NCI-H187 (cell line): ENCODE results near the gene GMPR2.

Experiments
- DNase-seq, 2 experiments: peaks; one replicate each; lab custom pipeline; 2025; lab: John Stamatoyannopoulos, UW

Gene GMPR2

DNA sequence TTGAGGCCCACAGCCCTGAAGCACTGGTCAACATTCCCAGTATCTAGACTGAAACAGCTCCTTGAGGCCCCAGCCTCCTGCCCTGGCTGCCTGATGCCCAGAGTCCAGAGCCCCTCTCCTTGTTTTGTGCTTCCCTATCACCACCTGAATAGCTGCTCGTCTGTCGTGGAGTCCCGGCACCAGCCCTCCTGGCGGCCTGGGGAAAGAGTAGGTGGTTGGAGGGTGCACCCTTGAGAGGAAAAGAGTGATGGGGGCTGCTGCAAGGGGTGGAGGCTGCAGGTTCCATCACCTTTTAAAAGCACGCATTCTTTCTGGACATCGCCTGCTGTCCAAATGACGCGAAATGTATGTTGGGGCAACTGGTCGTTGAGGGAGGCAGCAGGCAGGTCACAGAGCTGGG is 35.5 kb downstream of the GMPR2 start:
- DNase-seq, result no peak

DNA sequence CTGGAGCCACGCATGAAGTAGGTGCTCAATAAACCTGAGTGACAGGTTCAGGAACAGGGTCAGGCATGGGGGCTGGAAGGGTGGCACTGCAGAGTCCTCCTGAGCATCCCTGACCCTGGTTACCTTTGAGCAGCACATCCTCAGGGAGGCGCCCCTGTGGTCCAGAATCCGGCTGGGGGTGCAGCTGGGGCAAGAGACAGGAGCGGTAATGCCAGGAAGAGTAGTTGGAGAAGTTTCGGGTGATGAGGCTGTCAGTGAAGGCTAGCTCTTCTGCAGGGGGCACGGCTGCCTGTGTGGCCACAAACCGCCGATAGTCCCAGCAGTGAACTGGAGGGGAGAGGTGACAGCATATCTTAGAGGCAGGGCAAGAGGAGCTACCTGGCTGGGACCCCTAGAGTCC is 36.6 kb downstream of the GMPR2 start:
- no peak for DNase-seq

DNA sequence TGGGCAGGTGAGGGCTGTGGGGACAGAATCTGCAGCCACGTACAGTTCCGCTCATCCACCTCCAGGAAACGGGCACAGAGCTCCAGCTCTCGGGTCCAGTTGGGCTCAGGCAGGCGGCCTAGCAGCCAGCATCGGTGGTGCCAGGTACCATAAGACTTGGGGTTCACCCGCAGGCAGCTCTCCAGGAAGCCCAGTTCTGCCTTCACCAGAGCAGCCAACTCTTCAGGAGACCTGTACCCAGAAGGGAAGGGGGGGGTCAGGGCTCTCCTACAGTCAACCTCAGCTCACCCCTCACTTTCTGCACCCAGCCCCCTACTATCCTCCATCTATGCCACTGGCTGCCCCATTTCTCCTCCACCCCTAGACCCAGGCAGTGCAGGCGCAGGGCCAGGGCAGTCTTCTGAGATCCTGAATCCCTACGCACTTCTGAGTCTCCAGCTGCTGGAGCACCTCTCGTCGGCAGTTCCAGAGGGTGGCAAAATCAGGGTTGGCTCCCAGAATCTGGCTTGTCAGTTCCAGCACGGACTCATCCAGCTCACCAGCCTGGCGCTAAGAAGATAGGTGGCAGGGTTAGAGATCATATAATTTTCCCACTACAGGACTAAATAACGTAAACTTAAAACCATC is 37.3 kb downstream of the GMPR2 start:
- DNase-seq, result no peak

DNA sequence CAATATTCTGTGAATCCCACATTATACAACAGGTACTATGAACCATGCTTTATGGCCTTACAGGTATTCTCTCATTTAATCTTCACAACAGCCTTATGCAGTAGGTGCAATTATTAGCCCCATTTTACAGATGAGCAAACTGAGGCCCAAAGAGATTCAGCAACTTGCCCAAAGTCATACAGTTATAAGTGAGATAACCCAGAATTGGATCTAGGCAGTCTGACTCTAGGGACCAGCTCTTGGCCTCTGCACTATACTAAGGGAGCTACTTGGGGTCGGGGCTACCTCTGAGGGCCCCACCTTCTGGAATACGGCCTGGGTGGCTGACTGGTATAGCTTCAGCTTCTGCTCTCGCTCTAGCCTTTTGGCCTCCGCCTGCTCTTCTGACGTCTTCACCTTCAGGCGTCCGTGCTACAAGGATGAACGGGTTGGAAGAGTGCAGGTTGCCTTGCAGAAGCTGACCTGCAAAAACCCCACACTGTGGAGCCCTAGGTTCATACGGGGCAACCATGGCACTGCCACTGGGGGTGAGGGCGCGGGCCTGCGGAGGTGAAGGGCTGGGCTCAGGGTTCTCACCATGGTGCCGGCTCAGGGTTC is 37.9 kb downstream of the GMPR2 start:
- DNase-seq, result no peak

DNA sequence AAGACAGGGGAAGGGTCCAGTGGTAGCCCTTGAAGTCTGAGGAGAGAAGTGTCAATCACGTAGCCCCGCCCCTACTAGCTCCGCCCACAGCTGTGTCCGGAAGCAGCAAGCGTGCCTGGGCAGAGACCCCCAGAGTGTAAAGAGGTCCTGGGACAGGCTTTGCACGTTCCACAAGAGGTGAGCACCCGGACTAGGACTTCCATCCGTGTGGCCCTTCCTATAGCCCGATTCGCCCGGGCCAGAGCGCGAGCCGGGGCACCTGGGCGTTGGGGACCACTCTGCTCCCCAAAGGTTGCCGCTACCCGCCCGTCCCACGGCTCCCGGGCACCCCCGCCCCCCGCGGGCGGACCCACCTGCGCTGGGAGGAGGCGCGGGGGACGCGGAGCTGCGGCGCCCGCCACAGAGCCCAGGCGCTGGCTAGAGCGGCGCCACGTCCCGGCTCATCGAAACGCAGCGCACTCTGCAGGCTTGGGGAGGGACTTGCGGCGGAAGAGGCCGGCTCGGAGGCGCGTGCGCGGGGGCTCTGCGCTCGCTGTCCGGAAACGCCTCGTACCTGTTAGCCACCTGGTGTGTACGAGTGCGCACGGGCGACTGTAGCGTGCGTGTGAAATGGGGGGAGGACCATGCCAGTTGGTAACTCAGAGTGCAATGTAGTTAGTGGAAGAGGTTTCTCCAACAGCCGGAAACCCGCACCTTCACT is 38.6 kb downstream of the GMPR2 start, which contains the start of gene RABGGTA:
Gene RABGGTA, minus strand, starts transcription at position 464 of the 700 bp plus-strand sequence. CDS start 482 bp downstream, outside the sequence.
- DNase-seq, result peak; percentile 53 to 85

DNA sequence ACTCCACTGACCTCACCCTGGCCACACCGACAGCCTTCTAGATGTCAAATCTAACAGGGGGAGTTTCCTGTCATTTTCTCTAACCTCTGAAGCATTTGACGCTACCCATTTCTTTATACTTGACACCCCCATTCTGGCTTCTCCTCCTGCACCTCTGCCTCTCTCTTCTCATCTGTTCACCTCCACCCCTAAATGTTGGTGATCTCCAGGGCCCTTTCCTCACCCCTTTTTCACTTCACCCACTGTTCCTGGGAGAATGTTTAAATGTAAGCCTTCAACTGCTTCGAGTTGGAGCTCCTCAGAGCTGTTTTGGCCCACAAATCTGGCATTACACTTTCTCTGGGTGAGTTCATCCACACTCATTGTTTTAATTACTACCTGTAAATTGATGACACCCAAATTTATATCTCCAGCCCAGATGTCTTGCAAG is 39.1 kb downstream of the GMPR2 start:
- no peak for DNase-seq

DNA sequence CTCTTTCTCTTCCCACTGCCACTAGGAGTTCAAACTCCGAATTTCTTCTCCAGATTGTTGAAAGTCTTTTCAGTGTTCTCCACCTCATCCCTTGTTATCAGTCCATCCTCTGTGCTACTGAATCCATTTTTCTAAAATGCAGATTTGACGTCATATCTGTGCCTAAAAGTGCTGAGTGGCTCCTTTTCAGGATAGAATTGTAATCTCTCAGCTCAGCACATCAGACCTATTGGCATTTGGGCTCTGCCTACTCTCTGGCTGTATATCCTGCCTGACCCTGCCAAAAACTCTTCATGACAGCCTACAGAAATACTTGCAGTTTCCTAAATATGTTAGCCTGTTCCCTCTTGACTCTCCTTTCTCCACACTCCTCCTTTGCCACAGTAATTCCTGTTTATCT is 39.7 kb downstream of the GMPR2 start:
- DNase-seq, result no peak

DNA sequence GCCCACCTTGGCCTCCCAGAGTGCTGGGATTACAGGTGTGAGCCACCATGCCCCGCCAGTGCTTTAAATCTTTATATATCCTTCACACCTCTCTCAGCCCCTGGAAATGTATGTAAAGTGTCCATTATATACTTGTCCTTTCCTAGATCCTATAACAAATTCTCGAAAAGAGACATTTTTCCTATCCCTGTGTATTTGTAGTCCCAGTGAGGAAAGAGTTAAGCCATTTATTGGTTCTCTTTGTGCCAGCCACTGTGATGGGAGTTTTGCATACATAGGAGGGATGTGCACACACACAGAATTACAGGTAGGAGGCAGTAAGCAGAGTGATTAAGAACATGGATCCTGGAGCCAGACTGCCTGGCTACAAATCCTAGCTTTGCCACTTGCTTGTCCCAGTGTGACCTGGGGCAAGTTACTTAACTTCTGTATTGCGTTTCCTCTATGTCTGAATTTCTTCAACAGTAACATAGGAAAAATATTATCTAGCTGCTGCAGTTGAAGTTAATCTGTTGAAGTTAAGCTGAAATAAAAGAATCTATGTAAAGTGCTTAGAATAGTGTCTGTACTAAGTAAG is 40.8 kb downstream of the GMPR2 start:
- DNase-seq, result no peak

DNA sequence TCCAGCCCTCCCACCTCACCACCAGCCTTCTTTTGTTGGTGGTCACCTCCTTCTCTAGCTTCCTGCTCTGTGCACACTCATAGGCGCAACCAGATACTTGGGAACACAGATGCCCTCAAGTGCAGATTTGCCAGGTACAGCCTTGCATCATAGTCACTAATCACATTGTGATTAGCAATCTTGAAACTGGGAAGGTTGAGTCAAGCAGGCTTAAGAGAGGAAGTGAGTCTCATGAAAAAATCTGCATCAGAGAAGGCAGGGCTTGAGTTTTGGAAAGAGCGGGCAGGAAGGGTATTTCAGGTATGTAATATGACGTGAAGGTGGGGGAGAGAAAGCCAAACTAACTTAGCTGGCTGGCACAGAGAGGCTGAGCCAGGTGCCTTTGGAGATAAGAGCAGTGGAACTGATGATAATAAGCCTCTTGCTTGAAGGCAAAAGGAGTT is 41.4 kb downstream of the GMPR2 start:
- DNase-seq, result no peak

DNA sequence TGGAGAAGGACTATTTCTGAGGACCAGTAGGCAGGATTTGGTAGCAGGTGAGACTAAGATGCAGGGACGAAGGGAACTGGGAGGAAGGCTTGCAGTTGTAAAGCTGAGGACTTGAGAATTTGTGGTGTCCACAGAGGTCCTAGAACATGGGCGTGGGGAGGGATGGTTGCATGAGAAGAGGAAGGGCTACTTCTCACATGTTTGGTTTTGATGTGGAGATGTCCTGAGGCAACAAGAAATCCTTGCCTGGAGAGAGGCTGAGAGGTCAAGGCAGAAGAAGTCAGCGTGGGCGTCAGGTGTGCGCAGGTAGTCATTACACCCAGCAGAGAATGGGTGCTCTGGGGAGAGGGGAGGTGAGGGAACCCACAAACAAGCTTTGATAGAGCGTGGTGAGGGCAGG is 44.3 kb downstream of the GMPR2 start:
- no peak for DNase-seq

DNA sequence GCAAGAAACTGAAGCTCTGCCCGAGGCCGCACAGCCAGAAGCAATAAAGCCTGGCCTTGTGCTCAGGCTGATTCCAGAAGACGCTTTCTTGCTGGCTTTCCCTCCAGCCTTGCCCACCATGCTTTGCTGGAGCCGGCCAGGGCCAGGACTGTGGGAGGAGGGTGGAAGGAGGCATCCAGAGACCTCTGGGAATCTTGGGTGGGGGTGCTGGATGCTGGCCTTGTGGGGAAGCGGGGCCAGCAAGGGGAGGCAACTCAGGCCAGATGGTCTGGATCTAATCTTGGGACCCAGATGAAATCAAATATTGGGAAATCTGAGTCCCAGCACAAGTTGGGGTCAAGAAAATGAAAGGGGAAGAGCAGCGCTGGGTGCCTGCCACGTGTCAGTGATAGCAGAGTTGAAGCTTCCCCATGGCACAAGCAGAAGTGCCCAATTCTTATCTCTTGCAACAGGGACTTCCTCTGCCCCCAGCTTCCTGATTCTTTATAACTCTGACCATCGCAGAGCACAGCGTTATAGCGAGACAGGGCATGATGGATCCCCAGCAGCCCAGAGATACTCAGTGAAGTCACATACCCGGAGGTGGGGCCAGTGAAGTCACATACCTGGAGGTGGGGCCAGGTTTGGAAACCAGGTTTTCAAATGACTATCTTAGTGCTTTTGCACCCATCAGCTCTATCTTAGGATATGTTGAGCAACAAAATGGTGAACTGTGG is 45.0 kb downstream of the GMPR2 start:
- no peak for DNase-seq

DNA sequence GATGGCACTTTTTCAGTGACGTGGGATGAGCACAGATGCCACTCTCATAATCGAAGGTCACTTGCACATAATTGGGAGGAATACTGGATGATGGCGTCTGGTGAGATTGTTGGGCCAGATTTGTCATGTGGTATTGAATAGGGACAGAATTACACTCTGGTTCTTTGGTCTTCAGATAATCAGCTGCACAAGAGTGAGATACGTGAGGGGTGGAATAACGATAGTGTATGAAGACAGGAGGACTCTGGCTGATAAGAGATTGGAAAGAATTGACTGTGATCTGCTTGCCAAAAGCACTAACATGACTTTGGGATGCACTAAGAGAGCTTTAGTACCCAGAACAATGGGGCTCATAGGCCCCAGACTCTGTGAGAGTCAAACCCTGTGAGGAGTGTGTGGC is 45.7 kb downstream of the GMPR2 start:
- DNase-seq, result no peak

DNA sequence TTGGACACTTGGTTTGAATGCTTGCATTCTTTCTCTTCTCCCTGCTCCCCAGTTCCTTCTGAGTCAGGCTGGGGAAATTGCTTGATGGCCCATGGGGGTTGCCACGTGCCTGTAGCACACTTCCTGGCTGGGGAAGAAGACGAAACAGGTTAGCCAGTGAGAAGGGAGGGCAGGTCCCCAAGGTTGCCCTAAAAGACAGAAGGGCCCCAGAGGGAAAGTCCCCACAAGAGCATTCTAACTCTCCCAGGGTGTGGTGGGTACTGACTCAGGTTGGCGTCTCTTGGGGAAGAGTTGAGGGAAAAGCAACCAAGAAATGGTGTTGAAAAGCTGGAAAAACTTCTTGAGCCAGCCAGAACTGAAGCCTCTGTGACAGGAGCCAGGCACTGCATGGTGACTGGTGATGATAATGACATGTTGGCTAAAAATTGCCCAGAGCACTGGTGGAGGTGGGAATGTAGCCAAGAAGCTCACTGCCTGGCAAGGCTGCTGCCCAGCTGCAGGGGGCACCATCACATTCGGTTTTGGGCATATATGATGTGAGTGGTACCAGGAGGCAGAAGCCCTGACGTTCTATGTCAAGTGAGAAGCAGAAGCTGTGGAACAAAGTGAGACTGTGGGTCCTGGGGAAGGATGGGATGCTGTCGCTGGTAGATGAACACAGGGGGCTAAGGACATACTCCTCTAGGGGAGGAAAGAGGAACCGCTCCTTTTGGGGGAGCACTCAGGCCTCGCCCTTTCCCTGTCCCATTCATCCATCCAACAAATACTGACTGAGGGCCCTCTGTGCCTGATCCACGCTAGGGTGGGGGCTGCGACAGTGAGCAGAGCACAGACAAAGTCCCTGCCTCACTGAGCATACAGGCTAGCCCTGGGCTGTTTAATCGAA is 46.8 kb downstream of the GMPR2 start:
- DNase-seq, result no peak

DNA sequence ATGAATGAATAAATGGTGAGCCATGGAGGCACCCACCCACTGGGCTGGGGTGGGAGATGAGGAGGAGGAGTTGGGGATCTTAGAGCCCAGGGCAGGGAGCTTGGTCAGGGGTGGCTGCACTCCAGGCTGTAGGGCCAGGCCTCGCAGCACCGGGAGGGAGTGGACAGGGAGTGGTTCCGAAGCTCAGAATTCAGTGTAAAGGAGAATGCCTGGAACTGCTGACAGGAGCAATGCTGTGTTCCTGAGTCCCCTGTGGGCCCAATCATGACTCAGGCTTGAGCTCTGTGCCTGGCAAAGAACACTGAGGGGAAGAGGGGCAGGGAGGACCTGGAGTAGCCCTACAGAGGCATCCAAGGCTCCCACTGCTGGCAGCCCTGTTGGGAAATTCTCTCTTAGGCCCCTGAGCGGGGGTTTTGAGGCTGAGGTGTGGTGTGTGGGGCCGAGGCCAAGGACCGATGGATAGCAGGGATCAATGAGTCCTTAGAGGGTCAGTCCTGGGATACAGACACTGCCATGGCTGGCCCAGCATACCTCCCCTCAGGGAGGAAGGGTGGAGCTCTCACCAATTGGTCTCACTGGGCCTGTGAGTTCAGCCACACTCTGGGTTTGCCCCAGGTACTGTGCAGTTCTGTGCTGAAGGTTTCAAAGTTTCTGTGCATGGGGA is 48.2 kb downstream of the GMPR2 start:
- DNase-seq, result no peak

DNA sequence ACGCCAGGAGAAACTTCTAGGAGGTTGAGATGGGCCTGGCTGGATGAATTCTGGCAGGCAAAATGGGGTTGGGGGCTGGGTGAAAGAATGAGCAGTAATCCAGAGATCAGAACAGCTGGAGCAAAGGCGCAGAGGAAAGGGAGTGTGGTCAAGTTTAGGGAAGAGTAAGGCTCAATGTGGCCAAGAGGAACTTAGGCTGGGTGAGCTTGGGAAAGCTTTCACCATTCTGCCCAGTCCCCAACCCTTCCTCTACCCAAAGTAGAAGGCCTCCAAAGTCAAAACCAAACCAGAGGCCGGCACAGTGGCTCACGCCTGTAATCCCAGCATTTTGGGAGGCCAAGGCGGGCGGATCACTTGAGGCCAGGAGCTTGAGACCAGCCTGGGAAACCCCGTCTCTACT is 48.9 kb downstream of the GMPR2 start:
- DNase-seq, result no peak

DNA sequence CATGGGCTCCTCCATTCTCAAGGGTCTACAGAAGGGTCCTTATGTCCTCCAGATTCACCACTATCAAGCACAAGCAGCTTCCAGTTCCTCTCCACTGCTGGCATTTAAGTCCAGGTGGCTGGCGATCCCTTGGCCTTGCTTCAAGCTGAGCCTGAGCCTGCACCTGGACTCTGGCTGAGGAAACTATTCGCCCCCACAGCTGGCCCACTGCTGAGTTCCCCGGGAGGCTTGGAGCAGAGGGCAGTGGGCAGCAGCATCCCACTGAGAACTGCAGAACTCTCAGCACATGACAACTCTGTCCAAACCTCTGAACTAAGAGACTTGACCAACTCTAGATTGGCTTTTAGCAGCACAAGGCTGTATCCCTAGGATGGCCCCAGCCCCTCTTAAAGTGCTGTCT is 50.0 kb downstream of the GMPR2 start:
- DNase-seq, result no peak

DNA sequence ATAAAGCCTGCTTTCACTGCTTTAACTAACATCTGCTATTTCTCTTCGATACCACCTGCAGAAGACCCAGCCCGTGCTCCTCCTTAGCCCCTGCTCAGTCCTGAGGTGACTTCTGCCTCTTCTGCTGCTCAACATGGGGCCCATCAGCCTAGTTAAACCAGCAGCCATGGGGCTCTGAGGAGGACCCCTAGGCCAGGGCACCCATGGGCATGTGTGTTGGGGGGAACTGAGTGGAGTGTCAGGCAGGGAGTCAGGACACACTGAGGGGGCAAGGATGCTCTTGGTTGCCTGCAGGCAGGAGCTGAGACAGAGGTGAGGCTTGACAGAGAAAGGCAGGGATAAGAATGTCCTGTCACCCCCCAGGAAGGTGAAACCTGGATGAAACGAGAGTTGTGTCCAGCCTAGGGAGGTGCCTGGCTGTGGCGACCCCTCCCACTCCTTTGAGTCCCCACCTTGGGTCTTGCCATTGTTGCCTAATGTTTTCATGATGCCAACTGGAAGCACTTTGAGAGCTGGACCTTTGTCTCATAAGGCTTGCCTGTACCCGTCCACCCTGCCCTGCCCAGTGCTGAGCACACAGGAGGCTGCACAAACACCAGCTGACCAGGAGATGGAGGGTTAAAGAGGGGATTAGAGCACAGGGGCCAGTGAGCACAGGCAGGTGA is 51.2 kb downstream of the GMPR2 start:
- no peak for DNase-seq

DNA sequence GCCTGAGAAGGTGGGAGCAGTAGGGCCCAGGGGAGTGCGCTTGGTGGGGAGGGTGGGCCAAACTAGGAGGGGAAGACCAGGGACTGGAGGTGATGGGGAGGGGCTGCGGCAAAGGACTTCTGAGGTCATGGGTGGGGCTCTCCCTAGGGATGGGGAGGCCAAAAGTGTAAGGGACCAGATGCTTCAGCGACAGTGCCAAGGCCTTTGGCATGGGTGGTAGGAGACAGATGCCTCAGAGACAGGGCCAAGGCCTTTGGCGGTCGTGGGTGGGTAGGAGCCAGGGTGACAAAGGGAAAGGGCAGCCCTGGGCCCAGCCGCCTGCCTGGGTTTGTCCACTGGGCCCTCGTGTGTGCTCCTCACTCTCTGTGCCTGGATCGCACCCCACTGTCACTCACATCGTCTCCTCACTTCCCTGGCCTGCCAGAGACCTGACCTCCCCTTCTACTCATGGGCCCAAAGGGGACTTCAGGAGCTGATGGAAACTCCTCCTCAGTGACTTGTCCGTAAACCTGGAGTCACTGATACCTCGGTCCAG is 51.8 kb downstream of the GMPR2 start:
- DNase-seq, result no peak

DNA sequence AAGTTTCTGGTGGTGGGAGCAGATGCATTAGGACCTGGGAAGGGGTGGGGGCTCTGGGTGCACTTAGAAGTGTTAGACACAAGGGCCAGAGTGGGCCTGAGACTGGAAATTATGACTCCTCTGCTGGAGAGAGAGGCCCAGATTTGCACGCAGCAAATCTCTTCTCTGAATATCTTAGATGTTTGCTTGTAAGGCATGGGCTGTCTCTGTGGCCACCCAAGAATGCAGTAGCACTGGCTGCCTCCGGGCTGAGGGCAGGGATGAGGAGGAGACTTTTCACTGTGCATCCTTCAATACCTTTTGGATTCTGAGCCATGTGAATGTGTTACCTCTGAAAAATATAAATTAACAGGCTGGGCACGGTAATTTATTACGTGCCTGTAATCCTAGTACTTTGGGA is 52.6 kb downstream of the GMPR2 start:
- no peak for DNase-seq

DNA sequence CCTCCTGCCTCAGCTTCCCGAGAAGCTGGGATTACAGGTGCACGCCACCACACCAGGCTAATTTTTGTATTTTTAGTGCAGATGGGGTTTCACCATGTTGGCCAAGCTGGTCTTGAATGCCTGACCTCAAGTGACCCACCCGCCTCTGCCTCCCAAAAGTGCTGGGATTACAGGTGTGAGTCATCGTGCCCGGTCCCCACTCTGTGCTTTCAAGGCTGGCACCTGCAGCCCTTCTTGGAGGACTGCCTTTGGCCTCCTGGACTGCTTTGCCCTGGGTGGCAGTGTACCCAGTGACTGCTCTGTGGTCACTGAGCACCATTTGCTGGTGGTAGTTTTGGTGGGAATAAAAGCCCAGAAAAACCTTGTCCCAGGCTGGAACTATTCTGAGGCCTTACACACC is 54.3 kb downstream of the GMPR2 start:
- no peak for DNase-seq
